Activated CD4-positive, alpha-beta T cell treated with anti-CD3 and anti-CD28 coated beads, Interleukin-10, Interleukin-2, amounts not matched to agents 100 ng/mL and 50 ng/mL, durations not matched to agents 16 hours and 8 hours (primary cell): Measurements from ENCODE around the gene KRTDAP.
"Not testable (repeated sequence)": the region's sequence is repeated elsewhere in the genome, so short reads cannot be mapped to it uniquely, and the experiment has no call there.

Experiments
- DNase-seq: peaks from one replicate; pipeline ENCODE4 v3.0.0-alpha.2; 2020

The KRTDAP gene

GRCh38 chr19:35483089-35483488 is 7.2 kb downstream of the KRTDAP start:
- DNase-seq, result no peak

- no peak for DNase-seq
These were observed 11.2 kb downstream of the KRTDAP start for GRCh38 chr19:35478794-35479677.

- DNase-seq, result peak; percentile 15
These were observed 14.1 kb downstream of the KRTDAP start for GRCh38 chr19:35476149-35476548.

GRCh38 chr19:35474594-35474993 is 15.7 kb downstream of the KRTDAP start:
- DNase-seq, result not testable (repeated sequence)

- no peak for DNase-seq
These were observed 16.2 kb downstream of the KRTDAP start for GRCh38 chr19:35474104-35474503.

GRCh38 chr19:35471946-35472345 is 18.3 kb downstream of the KRTDAP start:
- no peak for DNase-seq

GRCh38 chr19:35471075-35471474 is 19.2 kb downstream of the KRTDAP start:
- not testable (repeated sequence) for DNase-seq

- DNase-seq, result no peak
These were observed 20.1 kb downstream of the KRTDAP start for GRCh38 chr19:35470128-35470527.

GRCh38 chr19:35468637-35469036 is 21.6 kb downstream of the KRTDAP start:
- DNase-seq, result peak; percentile 62

GRCh38 chr19:35466259-35466658 is 24.0 kb downstream of the KRTDAP start:
- DNase-seq, result no peak

- DNase-seq, result not testable (repeated sequence)
These were observed 27.3 kb downstream of the KRTDAP start for GRCh38 chr19:35462956-35463355.

GRCh38 chr19:35462476-35462953 is 27.7 kb downstream of the KRTDAP start:
- DNase-seq, result peak; percentile 77

GRCh38 chr19:35461788-35462187 is 28.5 kb downstream of the KRTDAP start:
- DNase-seq, result not testable (repeated sequence)

- no peak for DNase-seq
These were observed 29.2 kb downstream of the KRTDAP start for GRCh38 chr19:35461060-35461459.

- DNase-seq, result no peak
These were observed 29.7 kb downstream of the KRTDAP start for GRCh38 chr19:35460608-35461007.

- no peak for DNase-seq
These were observed 30.7 kb downstream of the KRTDAP start for GRCh38 chr19:35459414-35460082.

GRCh38 chr19:35458731-35459391 is 31.4 kb downstream of the KRTDAP start:
- no peak for DNase-seq

- no peak for DNase-seq
These were observed 32.1 kb downstream of the KRTDAP start for GRCh38 chr19:35458192-35458591.

- no peak for DNase-seq
These were observed 33.1 kb downstream of the KRTDAP start for GRCh38 chr19:35457173-35457572.

- no peak for DNase-seq
These were observed 34.6 kb downstream of the KRTDAP start for GRCh38 chr19:35455616-35456201.

GRCh38 chr19:35454663-35455062 is 35.6 kb downstream of the KRTDAP start:
- DNase-seq, result no peak

- DNase-seq, result peak; percentile 63
These were observed 38.7 kb downstream of the KRTDAP start for GRCh38 chr19:35451338-35452096.
